Left colon (tissue), 2 donors: Measurements from ENCODE around the gene LGALS7. TPM values are rescaled to one million over a fixed set of nuclear protein-coding genes. Genes with fewer than 3 reads are reported as not detected.
"Not testable (repeated sequence)": the region's sequence is repeated elsewhere in the genome, so short reads cannot be mapped to it uniquely, and the experiment has no call there.

ENCODE experiments used
- ATAC-seq: fragments of 200-7000 bp; cut with Tn5 transposase; one replicate; pipeline ENCODE4 v1.9.1; 2020; ENCODE audit warnings: mild to moderate bottlenecking, moderate library complexity
- DNase-seq, 2 donors: peaks; one replicate each; pipeline ENCODE4 v3.0.0-alpha.2; 2020
- intact Hi-C, 2 donors: fragments of 100-400 bp; cut with DNase I in 1 of 2; cut with micrococcal nuclease in 1 of 2; formaldehyde crosslinking; loops; one replicate each; pipeline versions ENCODE4 v1.11.2 to v1.14.0; 2022; cut with DNase I, micrococcal nuclease
- total RNA-seq, 2 donors: library from RNA; stranded (reverse); fragmentation: NEBNext Ultra II Directional; extraction: Animal tissue kit (Norgen Biotek cat#: 25700); gene quantifications; one replicate each; pipeline ENCODE4 v1.2.1, GENCODE V29; 2021
- donor health status: DM: no; HTN: no; CAD: no.
- donor health status: DM: yes; HTN: yes; CAD: no.

Gene LGALS7
- total RNA-seq, 2 donors from 2014 or later, result not detected

DNA sequence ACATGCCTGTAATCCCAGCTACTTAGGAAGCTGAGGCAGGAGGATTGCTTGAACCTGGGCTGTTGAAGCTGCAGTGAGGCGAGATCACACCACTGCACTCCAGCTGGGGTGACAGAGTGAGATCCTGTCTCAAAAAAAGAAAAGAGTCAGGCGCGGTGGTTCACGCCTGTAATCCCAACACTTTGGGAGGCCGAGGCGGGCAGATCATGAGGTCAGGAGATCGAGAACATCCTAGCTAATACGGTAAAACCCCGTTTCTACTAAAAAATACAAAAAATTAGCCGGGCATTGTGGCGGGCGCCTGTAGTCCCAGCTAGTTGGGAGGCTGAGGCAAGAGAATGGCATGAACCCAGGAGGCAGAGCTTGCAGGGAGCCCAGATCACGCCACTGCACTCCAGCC is 8.9 kb upstream of the LGALS7 start:
- DNase-seq, intact Hi-C loops, ATAC-seq: not testable (repeated sequence)

DNA sequence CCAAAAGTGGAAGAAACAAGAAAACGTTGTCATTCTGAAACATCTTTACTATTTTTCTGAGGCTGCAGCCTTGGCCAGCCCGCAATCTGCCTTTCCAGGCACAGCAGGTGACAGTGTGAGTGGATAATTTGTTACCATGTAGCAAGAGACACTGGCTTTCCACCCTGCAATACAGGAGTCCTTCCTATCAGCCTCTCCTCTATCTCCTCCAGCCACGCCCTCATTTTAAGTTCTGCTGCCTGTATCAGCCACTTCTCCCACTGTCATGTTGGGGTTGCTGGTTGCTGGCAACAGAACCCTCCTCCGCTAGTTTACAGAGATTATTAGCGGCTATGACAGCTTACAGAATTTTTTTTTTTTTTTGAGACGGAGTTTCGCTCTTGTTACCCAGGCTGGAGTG is 7.7 kb upstream of the LGALS7 start:
- ATAC-seq (no peak), DNase-seq (no peak)
- intact Hi-C loops, result no loop called here

DNA sequence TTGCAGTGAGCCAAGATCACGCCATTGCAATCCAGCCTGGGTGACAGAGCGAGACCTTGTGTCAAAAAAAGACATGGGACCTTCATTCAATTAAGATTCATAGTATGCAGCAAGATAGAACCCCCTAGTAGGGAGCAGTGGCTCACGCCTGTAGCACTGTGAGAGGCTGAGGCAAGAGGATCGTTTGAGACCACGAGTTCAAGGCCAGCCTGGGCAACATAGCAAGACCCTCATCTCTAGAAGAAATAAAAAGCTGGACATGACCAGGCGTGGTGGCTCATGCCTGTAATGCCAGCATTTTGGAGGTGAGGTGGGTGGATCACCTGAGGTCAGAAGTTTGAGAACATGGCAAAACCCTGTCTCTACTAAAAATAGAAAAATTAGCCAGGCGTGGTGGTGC is 7.1 kb upstream of the LGALS7 start:
- ATAC-seq (no peak), DNase-seq (no peak)
- intact Hi-C loops, result no loop called here

DNA sequence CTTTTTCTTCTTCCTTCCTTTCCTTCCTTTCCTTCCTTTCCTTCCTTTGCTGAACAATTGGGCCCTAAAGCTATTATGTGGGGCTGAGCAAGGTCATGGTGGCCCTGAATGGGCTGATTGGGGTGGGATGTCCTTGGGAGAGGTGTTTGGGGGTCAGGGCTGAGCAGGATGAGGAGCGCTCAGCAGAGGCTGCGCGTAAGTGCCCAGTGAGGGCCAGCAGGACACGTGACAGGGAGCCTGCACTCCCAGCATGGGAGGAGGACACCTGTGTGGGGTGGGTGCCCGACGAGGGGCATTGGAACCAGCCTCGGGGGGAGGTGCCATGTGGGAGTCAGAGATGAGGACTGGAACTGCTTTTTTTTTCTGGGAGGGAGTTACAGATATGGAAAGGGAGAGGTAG is 5.4 kb upstream of the LGALS7 start:
- DNase-seq (no peak), ATAC-seq (no peak)
- intact Hi-C loops, result no loop called here

DNA sequence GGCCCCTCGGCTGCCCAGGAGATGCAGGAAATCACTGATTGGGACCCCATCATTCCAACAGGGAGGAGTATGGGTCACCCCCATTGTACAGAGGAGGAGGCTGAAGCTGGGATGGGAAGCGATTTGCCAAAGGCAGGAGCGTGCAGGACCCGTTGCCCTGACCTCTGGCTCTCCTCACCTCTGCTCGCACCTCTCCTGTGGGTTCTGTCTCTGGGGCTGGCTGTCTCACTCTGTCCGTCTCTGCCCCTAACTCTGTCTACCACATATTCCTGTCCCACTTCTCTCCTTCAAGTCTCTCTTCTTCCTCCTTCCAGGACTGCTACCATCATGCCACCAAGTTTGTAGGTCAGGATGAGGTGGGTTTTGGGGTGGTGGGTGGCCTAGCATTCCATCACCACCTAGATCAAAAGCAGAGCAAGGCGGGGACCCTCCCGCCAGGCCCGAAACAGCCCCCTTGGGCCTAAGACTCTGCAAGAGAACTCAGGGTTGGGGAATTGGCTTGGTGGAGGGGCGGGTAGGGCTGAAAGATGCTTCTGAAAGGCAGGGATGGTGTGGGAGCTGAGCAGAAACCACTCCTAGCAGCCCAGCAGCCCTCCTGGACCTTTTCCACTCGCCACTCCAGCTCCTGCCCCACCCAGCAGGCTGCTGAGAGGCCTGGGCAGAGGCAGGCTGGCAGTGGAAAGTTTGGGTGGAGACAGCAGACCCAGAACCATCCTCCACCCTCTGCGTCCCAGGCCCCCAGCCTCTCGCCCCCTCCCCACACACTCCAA is 1.0 kb upstream of the LGALS7 start:
- no peak for ATAC-seq
- no peak for DNase-seq
- intact Hi-C loops, result no loop called here

DNA sequence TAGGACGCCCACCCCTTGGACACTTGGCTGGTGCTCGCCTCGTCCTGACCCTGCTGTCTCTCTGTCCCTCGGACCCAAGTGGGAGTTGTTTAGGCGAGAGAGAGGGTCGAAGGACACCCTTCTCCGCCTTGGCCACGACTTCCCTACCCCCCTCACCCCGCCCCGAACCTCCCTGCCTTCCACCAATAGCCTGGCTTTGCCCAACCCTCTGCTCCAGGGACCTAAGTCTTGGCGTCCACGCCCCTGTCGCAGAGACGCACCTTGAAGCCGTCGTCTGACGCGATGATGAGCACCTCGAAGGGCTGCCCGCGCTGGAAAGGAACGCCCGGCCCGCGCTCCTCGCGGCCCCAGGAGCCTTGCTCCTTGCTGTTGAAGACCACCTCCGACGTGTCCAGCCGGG is 1.7 kb downstream of the LGALS7 start:
- peak; percentile 62 for ATAC-seq

DNA sequence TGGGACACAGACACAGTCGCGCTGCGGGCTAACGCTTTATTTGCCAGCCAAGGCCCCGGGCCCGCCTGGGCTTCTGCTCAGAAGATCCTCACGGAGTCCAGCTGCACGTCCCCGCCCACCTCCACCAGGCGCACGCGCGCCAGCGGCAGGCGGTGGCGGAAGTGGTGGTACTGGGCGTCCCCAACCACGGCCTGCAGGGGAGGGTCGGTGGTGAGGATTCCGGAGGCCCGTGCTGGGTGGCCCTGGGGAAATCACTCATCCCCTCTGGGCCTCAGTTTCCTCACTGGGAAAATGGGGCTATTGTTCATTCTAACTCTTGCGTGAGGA is 2.4 kb downstream of the LGALS7 start:
- DNase-seq, intact Hi-C loops: not testable (repeated sequence)
- ATAC-seq, result peak; percentile 86

More for the DNA sequence above, 1.7 kb downstream of the LGALS7 start:
- DNase-seq, intact Hi-C loops: not testable (repeated sequence)

DNA sequence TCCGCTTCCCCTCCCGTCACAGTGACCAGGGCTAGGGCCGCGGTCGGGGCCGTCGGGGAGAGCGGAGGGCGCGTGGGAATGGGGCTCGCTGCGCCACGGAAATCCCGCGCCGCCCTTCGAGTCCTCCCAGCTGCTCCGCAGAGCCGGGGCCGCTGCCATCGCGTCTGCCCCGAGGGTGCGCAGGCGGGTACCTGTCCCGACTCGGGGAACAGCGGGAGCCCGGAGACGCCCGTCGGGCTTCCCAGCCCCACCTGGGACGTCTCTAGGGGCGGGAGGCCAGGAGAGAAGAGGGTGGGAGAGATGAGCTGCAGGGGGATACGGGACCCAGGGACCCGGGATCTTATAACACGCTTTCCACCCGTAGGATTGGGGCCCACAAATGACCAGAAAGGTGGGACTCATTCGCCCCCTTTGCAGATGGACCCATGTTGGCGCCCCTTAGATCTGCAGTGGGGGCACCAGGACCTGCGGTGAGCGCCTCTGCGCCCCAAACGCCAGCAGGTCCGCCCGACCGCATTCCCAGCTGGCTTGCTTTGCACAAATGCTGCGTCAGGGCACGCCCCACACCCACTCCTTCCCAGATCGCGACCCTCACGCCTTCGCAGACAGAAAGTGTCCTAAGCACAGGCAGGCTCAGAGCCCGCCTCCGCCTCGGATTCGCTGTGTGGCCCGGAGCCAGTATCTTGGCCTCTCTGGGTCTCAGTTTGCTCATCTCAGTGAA is 2.9 kb downstream of the LGALS7 start:
- DNase-seq, intact Hi-C loops: not testable (repeated sequence)
- peak; percentile 18 for ATAC-seq

DNA sequence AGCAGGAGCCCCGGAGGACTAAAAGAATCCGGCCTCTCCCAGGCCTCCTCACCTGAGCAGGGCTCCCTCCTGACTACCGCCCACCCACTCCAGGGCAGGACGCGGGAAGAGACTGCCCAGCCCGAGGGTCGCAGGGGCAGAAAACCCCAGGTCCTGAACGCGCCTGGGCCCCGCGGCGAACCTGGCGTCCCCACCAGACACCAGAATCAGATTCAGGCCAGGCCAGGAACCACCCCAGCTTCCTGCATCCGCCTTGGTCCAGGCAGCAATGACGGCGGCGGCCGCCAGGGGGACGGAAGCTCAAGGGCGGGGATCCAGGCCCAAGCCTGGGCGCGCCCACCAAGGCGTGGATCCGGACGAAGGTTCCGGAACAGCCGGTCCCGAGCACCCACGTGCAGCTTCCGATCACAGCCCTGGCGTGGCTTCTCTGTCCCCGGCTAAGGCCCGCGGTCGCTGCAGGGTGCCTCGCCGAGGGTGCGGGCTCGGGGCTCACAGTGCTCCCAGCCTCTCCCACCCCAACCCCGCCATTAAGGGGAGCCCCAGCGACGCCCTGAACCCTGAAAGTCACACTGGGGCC is 3.6 kb downstream of the LGALS7 start:
- intact Hi-C loops, result no loop called here
- peak; percentile 76 for ATAC-seq
- peak; percentile 90 to 97 for DNase-seq

DNA sequence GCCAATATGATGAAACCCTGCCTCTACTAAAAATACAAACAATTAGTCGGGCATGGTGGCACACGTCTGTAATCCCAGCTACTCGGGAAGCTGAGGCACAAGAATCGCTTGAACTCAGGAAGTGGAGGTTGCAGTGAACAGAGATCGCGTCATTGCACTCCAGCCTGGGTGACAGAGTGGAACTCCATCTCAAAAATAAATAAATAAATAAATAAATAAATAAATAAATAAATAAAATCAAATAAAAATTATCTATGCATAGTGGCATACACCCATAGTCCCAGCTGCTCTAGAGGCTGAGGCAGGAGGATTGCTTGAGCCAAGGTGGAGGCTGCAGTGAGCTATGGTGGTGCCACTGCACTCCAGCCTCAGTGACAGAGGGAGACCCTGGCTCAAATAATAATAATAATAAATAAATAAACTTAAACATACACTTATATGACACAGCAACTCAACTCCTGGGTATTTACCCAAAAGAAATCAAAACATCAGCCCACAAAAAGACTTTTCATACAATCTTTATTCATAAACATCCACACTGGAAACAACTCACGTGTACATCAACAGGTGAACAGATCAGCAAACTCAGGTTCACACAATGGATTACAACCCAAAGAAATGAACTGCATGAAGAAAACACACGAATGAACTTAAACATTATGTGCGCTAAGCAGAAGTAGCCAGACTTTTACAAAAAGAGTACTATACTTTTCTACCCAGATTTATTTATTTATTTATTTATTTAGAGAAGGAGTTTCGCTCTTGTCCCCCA is 6.9 kb downstream of the LGALS7 start:
- intact Hi-C loops, result no loop called here
- ATAC-seq (no peak), DNase-seq (no peak)

DNA sequence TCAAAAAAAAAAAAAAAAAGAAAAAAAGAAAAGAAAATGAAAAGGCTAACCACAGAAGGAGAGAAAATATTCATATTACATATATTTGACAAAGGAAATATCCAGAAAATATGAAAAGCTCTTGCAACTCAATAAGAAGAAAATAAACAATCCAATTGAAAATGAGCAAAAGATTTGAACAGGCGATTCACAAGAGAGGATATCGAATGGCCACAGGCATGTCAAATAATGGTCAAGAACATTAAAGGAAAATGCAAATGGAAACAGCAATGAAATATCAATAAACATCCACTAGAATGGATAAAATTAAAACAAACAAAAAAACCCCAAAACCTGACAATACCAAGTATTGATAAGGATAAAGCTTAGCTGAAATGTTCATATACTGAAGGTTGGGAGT is 8.1 kb downstream of the LGALS7 start:
- intact Hi-C loops, result no loop called here
- ATAC-seq (no peak), DNase-seq (no peak)

DNA sequence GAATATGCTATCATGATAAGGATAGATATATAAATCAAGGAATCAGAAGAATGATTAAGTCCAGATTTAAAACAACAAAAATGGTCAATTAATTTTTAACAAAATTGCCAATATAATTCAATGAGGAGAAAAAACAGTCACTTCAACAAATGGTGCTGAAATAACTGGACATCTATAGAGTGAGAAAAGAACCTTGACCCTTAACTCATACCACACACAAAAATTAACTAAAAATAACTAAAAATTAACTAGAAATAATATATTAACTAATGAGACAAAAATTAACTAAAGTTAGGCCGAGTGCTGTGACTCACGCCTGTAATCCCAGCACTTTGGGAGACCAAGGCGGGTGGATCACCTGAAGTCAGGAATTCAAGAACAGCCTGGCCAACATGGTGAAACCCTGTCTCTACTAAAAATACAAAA is 9.5 kb downstream of the LGALS7 start:
- ATAC-seq (no peak), DNase-seq (no peak)
- intact Hi-C loops, result no loop called here

DNA sequence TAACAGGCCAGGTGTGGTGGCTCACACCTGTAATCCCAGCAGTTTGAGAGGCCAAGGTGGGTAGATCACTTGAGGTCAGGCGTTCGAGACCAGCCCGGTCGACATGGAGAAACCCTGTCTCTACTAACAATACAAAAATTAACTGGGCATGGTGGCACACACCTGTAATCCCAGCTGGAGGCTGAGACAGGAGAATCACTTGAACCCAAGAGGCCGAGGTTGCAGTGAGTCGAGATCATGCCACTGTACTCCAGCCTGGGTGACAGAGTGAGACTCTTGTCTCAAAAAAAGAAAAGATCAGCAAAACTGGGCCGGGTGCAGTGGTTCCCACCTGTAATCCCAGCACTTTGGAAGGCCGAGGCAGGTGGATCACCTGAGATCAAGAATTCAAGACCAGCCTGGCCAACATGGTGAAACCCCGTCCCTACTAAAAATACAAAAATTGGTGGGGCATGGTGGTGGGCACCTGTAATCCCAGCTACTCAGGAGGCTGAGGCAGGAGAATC is 11.4 kb downstream of the LGALS7 start:
- ATAC-seq, DNase-seq, intact Hi-C loops: not testable (repeated sequence)

DNA sequence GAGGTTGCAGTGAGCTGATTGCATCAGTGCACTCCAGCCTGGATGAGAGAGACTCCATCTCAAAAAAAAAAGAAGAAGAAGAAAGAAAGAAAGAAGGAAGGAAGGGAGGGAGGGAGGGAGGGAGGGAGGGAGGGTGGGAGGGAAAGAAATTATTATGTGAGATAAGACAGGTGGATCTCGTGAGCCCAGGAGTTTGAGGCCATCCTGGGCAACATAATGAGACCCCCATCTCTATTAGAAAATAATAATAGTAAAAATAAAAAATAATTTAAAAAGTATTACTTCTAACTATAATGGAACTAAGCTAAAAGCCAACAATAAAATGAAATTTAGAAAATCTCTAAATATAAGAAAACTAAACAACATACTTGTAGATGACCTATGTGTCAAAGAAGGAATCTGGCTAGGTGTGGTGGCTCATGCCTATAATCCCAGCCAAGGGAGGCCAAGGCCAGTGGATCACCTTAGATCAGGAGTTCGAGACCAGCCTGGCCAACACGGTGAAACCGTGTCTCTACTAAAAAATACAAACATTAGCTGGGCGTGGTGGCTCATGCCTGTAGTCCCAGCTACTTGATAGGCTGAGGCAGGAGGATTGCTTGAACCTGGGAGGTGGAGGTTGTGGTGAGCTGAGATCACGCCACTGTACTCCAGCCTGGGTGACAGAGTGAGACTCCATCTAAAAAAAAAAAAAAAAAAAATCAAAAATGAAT is 12.4 kb downstream of the LGALS7 start:
- intact Hi-C loops, DNase-seq, ATAC-seq: not testable (repeated sequence)

DNA sequence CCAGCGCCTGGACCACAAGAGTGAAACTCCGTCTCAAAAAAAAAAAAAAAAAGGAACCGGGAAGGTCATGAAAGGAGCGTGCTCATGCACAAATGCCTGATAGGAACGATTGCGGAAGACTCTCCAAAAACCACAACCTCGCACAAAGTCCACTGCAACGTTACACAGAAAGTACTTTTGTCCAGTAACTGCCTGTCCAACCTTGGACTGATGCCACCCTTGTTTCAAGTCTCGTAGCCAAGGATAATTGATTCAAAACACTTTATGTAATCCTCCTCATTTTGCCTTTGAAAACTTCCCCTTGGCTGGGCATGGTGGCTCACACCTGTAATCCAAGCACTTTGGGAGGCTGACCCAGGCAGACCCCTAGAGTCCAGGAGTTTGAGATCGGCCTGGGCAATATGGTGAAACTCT is 13.7 kb downstream of the LGALS7 start:
- DNase-seq (peak; percentile 63 to 73), ATAC-seq (peak; percentile 92)
- intact Hi-C loops, result no loop called here

DNA sequence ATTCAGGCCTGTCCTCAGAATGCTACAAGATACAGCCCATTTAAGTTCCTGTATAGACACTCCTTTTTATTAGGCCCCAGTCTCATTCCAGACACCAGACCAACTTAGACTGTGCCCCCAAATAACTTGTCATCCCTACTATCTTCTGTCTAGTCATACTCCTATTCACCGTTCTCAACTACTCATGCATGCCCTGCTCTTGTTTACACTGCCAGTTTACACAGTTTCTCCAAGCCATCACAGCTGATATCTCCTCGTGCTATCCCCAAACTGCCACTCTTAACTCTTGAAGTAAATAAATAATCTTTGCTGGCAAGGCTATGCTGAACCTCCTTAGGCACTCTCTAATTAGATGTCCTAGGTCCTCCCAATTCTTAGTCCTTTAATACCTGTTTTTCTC is 19.1 kb downstream of the LGALS7 start:
- intact Hi-C loops, DNase-seq, ATAC-seq: not testable (repeated sequence)

DNA sequence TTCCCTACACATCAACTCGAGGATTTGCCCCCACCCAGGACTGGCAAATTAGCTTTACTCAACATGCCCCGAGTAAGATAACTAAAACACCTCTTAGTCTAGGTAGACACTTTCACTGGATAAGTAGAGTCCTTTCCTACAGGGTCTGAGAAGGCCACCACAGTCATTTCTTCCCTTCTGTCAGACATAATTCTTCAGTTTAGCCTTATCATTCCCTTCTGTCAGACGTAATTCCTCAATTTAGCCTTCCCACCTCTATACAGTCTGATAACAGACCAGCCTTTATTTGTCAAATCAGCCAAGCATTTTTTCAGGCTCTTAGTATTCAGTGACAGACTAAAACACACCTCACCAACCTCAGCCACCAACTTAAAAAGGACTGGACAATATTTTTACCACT is 19.5 kb downstream of the LGALS7 start:
- DNase-seq, intact Hi-C loops, ATAC-seq: not testable (repeated sequence)

DNA sequence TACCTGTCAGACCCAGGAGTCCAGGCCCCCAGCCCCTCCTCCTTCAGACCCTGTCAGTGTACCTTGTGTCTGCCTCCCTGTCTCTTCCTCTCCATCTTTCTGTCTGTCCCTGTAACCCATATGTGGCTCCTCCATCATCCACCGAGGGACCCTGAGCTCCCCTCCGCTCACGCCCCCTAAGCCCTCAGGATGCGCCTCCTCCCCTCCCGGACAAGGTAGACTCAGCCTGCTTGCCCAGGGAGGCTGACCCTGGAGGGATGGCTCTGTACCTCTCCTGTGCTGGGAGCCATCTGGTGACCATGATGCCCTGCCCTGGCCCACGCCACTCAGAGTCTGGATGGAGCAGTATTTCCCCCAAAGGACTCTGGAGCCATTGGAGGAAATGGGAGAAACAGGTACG is 28.0 kb downstream of the LGALS7 start:
- no peak for DNase-seq
- no peak for ATAC-seq
- intact Hi-C loops, result no loop called here
